GM12892 (cell line): Measurements from ENCODE around the gene ATP13A1.

Experiments
- POLR2A ChIP-seq: IDR thresholded peaks from 2 replicates; pipeline ENCODE4 v1.6.1; 2011; ENCODE audit warnings: low read depth, low read length, control low read depth
- POLR2AphosphoS5 ChIP-seq: IDR thresholded peaks from 2 replicates; pipeline ENCODE4 v1.6.1; 2011; ENCODE audit warnings: low read depth, low read length, control low read depth

DNA sequence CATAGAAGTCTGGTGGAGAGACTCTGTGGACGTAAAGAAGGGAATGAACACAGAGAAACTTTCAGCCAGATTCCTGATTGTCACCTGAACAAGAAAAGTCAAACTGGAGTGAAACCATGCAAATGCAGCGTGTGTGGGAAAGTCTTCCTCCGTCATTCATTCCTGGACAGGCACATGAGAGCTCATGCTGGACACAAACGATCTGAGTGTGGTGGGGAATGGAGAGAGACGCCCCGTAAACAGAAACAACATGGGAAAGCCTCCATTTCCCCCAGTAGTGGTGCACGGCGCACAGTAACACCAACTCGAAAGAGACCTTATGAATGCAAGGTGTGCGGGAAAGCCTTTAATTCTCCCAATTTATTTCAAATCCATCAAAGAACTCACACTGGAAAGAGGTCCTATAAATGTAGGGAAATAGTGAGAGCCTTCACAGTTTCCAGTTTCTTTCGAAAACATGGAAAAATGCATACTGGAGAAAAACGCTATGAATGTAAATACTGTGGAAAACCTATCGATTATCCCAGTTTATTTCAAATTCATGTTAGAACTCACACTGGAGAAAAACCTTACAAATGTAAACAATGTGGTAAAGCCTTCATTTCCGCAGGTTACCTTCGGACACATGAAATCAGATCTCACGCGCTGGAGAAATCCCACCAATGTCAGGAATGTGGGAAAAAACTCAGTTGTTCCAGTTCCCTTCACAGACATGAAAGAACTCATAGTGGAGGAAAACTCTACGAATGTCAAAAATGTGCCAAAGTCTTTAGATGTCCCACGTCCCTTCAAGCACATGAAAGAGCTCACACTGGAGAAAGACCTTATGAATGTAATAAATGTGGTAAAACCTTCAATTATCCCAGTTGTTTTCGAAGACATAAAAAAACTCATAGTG, 15.9 kb upstream of the ATP13A1 start:
- no peak for TF ChIP-seq POLR2AphosphoS5
- TF ChIP-seq POLR2A: no peak
